Endodermal cell (in vitro differentiated cells): ENCODE results near the gene NCKAP5. TPM values are rescaled to one million over a fixed set of nuclear protein-coding genes. Genes with fewer than 3 reads are reported as not detected.

Experiments
- DNase-seq: peaks from one replicate; pipeline ENCODE4 v3.0.0-alpha.2; 2017
- H3K27ac ChIP-seq: 2 replicates; pipeline ENCODE4 v1.5.1; 2013; ENCODE audit warnings: mild to moderate bottlenecking, low read depth, low read length, moderate library complexity
- H3K27me3 ChIP-seq: 2 replicates; pipeline ENCODE4 v1.6.1; 2013; ENCODE audit warnings: mild to moderate bottlenecking, low read length, moderate library complexity; ENCODE audit not compliant: insufficient read depth, control insufficient read depth, poor library complexity, severe bottlenecking
- H3K36me3 ChIP-seq: 2 replicates; pipeline ENCODE4 v1.7.0; 2013; ENCODE audit warnings: mild to moderate bottlenecking, low read length, moderate library complexity; ENCODE audit not compliant: control insufficient read depth, insufficient read depth
- H3K4me1 ChIP-seq: one replicate; pipeline ENCODE4 v1.7.0; 2013; ENCODE audit warnings: low read length; ENCODE audit not compliant: control insufficient read depth, insufficient read depth
- H3K4me3 ChIP-seq: 2 replicates; pipeline ENCODE4 v1.5.1; 2013; ENCODE audit warnings: mild to moderate bottlenecking, low read length, moderate library complexity
- H3K9ac ChIP-seq: 2 replicates; pipeline ENCODE4 v1.6.1; 2013; ENCODE audit warnings: mild to moderate bottlenecking, low read length, moderate library complexity; ENCODE audit not compliant: poor library complexity, severe bottlenecking; ENCODE audit errors: extremely low read depth
- H3K9me3 ChIP-seq: 2 replicates; pipeline ENCODE4 v1.6.1; 2013; ENCODE audit warnings: mild to moderate bottlenecking, low read length, moderate library complexity; ENCODE audit not compliant: control insufficient read depth
- H3K27ac Mint-ChIP-seq: 2 replicates; pipeline ENCODE4 v1.8.0; 2020; ENCODE audit warnings: mixed read lengths
- H3K27me3 Mint-ChIP-seq: 2 replicates; pipeline ENCODE4 v1.8.0; 2021; ENCODE audit warnings: mild to moderate bottlenecking, mixed read lengths; ENCODE audit not compliant: insufficient read depth
- H3K36me3 Mint-ChIP-seq: 2 replicates; pipeline ENCODE4 v1.8.0; 2020; ENCODE audit warnings: low read depth, mixed read lengths
- H3K4me1 Mint-ChIP-seq: 2 replicates; pipeline ENCODE4 v1.8.0; 2020; ENCODE audit warnings: mixed read lengths
- H3K4me3 Mint-ChIP-seq: 2 replicates; pipeline ENCODE4 v1.8.0; 2020; ENCODE audit warnings: mild to moderate bottlenecking, moderate library complexity, mixed read lengths
- H3K9me3 Mint-ChIP-seq: 2 replicates; pipeline ENCODE4 v1.8.0; 2020; ENCODE audit warnings: mild to moderate bottlenecking, mixed read lengths
- WGBS, 2 experiments: methylation state at CpG; one replicate each; pipeline versions ENCODE4 v1.1.5 to v1.1.7; 2013; ENCODE audit warnings: missing lambda C conversion rate in 2 of 2, mixed read lengths in 1 of 2; ENCODE audit not compliant: insufficient coverage in 1 of 2, insufficient read length in 1 of 2; 5-methylcytosine and 5-hydroxymethylcytosine counted together
- total RNA-seq, 2 donors: library from RNA; stranded (reverse); fragmentation: NEBNext Ultra II Directional in 1 of 2; extraction: Animal tissue kit (Norgen Biotek cat#: 25700) in 1 of 2; gene quantifications; 2 replicates in 1 of 2; 3 replicates in 1 of 2; pipeline ENCODE4 v1.2.1, GENCODE V29; 2021
- TF ChIP-seq, protein P1 (sequence below): fragments of 200-600 bp; sonication (generic); conservative IDR thresholded peaks from 2 replicates; pipeline ENCODE4 v1.5.0; 2021; ENCODE audit warnings: antibody characterized with exemption, mild to moderate bottlenecking

Gene NCKAP5
- total RNA-seq, 2 donors from 2014 or later: 0.58 to 0.92 TPM

DNA sequence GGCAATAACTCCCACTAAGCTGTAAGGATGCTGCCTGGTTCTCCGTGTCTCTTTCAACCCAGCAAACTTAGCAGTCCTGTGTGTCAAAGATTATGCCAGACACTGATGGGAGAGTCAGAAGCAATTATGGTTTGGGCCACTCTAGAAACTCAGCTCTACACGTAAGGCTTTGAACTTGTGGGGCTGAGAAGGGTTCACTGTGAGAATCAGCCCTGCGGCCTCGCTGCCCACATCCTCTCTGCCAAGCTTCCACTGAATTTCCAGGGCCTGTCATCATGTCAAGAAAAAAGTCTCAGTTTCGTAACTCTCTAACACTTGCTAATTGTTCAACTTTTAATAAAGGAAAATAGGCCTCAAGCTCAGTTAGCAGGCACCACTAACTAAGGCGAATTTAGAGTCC, 589.4 kb downstream of the NCKAP5 start:
- no peak overlapping the region for H3K27ac Mint-ChIP-seq

DNA sequence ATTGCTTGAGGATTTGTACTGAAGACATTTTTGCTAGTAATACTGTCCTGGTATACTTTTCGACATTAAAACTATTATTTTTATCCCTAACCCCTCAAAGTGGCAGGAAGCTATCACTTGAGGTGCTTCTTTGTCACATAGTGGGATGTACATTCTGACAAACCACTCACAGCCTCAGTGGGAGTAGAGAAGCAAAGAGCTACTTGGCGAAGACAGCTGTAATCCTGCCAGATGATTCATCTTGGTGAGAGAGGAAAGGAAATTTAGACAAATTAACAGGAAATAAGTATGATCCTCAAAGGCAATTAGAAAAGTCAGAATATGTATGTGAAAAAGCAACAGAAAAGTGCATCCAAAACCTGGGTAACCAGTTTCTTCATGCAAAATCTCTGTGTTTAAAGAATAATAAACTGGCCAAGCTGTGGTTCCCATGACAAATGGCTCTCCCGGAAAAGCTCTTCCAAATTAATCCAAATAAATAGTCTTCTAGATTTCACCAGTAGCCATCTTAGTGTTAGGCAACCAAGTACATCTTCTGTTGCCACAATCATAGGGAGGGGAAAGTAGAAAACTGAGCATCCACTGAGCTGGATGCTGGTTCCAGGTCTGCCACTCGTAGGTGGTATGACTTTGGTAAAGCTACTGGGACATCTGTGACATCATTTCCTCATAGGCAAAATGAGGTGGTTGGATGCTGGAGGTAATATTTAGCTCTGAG, 590.3 kb downstream of the NCKAP5 start:
- Histone ChIP-seq H3K27ac (no peak overlapping the region), H3K27me3 (no peaks in the 10 kb centered on the region), H3K9me3 (no peaks in the 10 kb centered on the region), H3K4me1 (no peaks in the 10 kb centered on the region), H3K9ac (no peak overlapping the region), H3K36me3 (no peaks in the 10 kb centered on the region), H3K4me3 (no peak overlapping the region)
- Mint-ChIP-seq H3K9me3 (no peaks in the 10 kb centered on the region), H3K4me1 (peaks cover 5% of the 10 kb centered on the region), H3K27ac (no peak overlapping the region), H3K36me3 (no peaks in the 10 kb centered on the region), H3K27me3 (peaks cover 2% of the 10 kb centered on the region), H3K4me3 (no peak overlapping the region)
- 89 to 94% methylated on average over 4 of the region's 4 CpGs for WGBS, 2 experiments
- TF ChIP-seq, protein P1, sequence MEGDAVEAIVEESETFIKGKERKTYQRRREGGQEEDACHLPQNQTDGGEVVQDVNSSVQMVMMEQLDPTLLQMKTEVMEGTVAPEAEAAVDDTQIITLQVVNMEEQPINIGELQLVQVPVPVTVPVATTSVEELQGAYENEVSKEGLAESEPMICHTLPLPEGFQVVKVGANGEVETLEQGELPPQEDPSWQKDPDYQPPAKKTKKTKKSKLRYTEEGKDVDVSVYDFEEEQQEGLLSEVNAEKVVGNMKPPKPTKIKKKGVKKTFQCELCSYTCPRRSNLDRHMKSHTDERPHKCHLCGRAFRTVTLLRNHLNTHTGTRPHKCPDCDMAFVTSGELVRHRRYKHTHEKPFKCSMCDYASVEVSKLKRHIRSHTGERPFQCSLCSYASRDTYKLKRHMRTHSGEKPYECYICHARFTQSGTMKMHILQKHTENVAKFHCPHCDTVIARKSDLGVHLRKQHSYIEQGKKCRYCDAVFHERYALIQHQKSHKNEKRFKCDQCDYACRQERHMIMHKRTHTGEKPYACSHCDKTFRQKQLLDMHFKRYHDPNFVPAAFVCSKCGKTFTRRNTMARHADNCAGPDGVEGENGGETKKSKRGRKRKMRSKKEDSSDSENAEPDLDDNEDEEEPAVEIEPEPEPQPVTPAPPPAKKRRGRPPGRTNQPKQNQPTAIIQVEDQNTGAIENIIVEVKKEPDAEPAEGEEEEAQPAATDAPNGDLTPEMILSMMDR: no peak
- no peak for DNase-seq

More for the DNA sequence above, 589.4 kb downstream of the NCKAP5 start:
- Histone ChIP-seq H3K9ac (no peak overlapping the region), H3K27ac (no peak overlapping the region), H3K9me3 (no peaks in the 10 kb centered on the region), H3K4me1 (no peaks in the 10 kb centered on the region), H3K4me3 (no peak overlapping the region), H3K27me3 (no peaks in the 10 kb centered on the region), H3K36me3 (no peaks in the 10 kb centered on the region)
- H3K27me3 Mint-ChIP-seq: peaks cover 2% of the 10 kb centered on the region
- no peak overlapping the region for H3K4me3 Mint-ChIP-seq
- DNase-seq: no peak
- H3K4me1 Mint-ChIP-seq: peaks cover 5% of the 10 kb centered on the region
- TF ChIP-seq, protein P1: no peak
- H3K36me3 Mint-ChIP-seq: no peaks in the 10 kb centered on the region
- H3K9me3 Mint-ChIP-seq: no peaks in the 10 kb centered on the region
- 91% methylated on average over 5 to 6 of the region's 6 CpGs for WGBS, 2 experiments

DNA sequence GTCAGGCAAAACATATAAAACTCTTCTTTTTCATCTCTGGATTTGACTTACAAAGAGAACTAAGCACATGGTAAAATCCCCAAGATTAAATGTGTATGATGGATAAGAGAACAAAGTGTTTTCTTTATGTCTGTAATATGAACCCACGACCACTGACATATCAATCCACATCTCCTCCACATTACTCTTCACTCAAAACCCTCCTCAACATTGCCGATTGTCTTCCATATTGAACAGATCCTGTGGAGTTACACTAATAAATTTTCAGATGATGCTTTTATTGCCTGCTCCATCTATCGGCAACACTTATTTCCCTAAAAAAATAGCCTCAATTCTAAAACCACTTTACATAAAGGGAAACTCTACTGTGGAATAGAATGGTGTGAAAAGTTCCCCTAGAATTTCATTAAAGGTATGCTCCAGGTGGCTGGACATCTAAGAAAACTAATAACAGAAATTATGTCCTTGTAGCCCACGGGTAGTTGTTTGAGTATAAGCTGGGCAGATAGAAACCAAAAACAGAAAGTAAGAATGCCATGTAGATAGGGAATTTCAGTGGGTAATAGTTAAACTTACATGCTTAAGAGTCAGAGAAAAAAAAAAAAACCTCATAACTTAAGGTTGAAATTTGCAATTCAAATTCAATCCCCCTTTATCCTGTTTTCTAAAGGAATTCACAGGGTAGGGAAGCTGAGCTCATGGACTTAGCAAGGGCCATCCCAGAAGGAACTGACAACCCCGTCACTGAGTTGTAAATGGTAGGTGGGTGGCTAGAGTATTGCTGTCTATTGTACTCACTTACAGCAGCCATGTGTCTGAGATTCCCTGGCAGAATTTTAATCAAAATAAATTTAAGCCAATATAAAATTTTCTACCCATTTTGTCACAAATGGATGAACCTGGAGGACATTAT, 592.8 kb downstream of the NCKAP5 start:
- H3K36me3 ChIP-seq: no peaks in the 10 kb centered on the region
- H3K9me3 ChIP-seq: no peaks in the 10 kb centered on the region
- WGBS, 2 experiments: 81 to 88% methylated on average over 2 to 5 of the region's 5 CpGs
- TF ChIP-seq, protein P1: no peak
- H3K27me3 ChIP-seq: no peaks in the 10 kb centered on the region
- Mint-ChIP-seq H3K4me3 (no peak overlapping the region), H3K36me3 (no peaks in the 10 kb centered on the region), H3K4me1 (peaks cover 5% of the 10 kb centered on the region), H3K9me3 (no peaks in the 10 kb centered on the region), H3K27me3 (peaks cover 2% of the 10 kb centered on the region), H3K27ac (no peak overlapping the region)
- H3K9ac ChIP-seq: no peak overlapping the region
- H3K4me1 ChIP-seq: no peaks in the 10 kb centered on the region
- no peak overlapping the region for H3K4me3 ChIP-seq
- no peak for DNase-seq
- no peak overlapping the region for H3K27ac ChIP-seq
